ENCODE measurements around the gene EFHD1. TPM values are rescaled to one million over a fixed set of nuclear protein-coding genes. Genes with fewer than 3 reads are reported as not detected.
"Not testable (repeated sequence)": the region's sequence is repeated elsewhere in the genome, so short reads cannot be mapped to it uniquely, and the experiment has no call there.

Gene EFHD1
- total RNA-seq, 2 experiments from 2014 or later, result 6.0 to 6.6 TPM

DNA sequence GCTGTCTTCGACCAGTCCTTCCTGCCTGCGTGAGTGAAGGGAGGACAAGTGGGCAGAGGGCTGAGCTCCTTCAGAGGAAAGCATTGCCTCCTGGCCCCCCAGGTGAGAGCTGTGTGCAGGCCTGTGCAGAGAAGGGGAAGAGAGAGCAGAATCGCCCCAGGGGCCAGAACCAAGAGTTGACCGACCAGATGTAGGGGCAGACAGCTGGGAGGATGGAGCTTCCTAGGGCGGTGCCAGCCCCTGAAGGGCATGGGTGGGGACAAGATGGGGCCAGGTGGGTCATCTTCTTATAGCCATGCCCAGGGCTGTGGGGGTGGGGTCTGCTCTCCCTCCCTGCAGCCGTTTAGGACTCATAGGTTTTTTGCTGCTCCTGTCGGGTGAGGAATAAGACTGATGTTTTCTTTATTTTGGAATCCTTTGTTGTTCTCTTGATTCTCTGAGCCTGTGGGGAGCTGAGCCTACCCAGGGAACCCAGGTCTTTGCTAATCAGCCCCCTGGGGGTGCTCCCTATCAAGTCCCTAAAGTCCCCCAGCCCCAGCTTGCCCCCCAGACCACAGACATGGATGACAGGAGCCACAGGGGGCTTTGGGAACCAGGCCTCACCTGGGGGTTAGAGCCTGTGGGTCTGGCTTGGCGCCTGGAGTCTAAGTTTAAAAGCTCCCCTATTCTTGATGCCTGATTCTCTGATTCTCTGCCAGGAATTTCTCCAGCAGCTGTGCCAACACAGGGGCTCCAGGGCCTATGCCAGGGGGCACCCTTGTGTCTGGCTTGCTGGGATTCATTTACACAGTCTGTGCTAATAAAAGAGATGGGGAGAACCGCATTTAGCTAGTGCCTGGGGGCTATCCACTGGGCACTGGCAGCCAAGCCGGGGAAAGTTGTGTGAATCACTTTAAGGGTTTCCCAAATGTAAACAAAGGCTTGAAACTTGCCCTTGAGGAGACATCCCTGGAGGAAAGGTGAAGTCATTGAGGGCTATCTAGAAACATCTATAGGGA lies 9.3 kb upstream of the EFHD1 start:
- Mint-ChIP-seq H3K4me1 (ENCODE audit: low read depth) (no peaks in the 10 kb centered on the region), H3K4me3 (no peak overlapping the region), H3K27ac (no peak overlapping the region), H3K27me3 (ENCODE audit: low read depth) (peaks cover 12% of the 10 kb centered on the region), H3K36me3 (ENCODE audit: low read depth) (no peaks in the 10 kb centered on the region), H3K9me3 (ENCODE audit: insufficient read depth) (no peaks in the 10 kb centered on the region)
- ChIA-PET POLR2A (interaction anchor here (1.3 kb wide), 1 partner anchor 10 kb away, joined by 3 read pairs; the partner anchor contains the start of gene EFHD1), CTCF (interaction anchor here (0.9 to 4.2 kb wide), 2 partner anchors 12 to 13 kb away, joined by 3 to 19 read pairs; no protein-coding TSS in a partner anchor)
- DNase-seq (no peak), ATAC-seq (no peak)

DNA sequence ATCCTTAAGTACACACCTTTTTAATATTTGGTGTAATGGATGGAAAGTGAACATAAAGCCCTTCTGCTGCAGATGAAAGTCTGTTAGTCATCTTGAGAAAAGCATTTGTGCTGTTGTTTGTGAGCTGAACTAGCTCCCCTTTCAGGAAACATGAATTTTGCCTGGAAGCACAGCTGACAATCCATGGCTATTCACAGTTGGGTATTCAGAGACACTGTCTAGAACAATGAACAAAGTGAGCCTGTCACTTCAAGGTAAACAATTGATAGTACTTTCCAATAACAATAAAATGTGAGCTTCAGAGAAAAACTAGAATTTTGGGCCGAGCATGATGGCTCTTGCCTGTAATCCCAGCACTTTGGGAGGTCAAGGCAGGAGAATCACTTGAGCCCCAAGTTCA lies 6.8 kb upstream of the EFHD1 start:
- ChIA-PET CTCF (interaction anchor here (4.2 kb wide), 1 partner anchor 16 kb away, joined by 19 read pairs; no protein-coding TSS in a partner anchor), POLR2A (no interaction called here)
- H3K36me3 Mint-ChIP-seq (ENCODE audit: low read depth), result no peaks in the 10 kb centered on the region
- H3K4me1 Mint-ChIP-seq (ENCODE audit: low read depth), result no peaks in the 10 kb centered on the region
- H3K9me3 Mint-ChIP-seq (ENCODE audit: insufficient read depth), result no peaks in the 10 kb centered on the region
- DNase-seq (no peak), ATAC-seq (no peak)
- no peak overlapping the region for H3K4me3 Mint-ChIP-seq
- H3K27ac Mint-ChIP-seq, result no peak overlapping the region
- peaks cover 17% of the 10 kb centered on the region for H3K27me3 Mint-ChIP-seq (ENCODE audit: low read depth)

DNA sequence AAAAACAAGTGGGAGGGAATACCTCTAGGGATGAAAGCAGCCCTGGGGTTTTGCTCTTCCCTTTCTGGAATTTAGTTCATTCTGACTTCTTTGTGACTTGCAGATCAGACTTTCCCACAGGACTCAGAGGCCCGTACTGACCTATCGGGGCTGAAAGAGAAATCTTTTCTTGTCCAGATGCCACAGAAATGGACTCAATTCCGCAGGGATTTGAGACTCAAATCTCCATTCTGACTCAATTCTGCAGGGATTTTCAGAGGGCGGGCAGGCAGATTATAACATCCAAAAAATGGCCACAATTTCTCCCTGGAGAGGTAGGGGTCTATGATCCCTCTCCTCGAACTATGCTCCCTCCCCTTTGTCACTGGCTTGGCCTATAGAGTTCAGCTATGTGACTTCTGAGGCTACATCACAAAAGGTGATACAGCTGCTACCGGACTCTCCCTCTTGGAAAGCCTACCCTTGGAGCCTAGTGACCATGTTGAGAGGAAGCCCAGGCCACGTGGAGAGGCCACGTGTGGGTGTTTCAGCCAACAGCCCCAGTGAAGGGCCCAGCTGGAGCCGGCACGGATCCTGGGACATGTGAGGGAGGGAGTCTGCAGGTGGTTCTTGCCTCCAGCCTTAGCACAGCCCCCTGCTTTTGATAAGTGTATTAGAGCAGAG lies 4.8 kb upstream of the EFHD1 start:
- no peaks in the 10 kb centered on the region for H3K36me3 Mint-ChIP-seq (ENCODE audit: low read depth)
- H3K4me1 Mint-ChIP-seq (ENCODE audit: low read depth), result peaks cover 5% of the 10 kb centered on the region
- ChIA-PET CTCF (no interaction called here), POLR2A (no interaction called here)
- H3K27ac Mint-ChIP-seq, result no peak overlapping the region
- no peak overlapping the region for H3K4me3 Mint-ChIP-seq
- ATAC-seq, result no peak
- peaks cover 27% of the 10 kb centered on the region for H3K27me3 Mint-ChIP-seq (ENCODE audit: low read depth)
- H3K9me3 Mint-ChIP-seq (ENCODE audit: insufficient read depth), result no peaks in the 10 kb centered on the region
- DNase-seq, result no peak

DNA sequence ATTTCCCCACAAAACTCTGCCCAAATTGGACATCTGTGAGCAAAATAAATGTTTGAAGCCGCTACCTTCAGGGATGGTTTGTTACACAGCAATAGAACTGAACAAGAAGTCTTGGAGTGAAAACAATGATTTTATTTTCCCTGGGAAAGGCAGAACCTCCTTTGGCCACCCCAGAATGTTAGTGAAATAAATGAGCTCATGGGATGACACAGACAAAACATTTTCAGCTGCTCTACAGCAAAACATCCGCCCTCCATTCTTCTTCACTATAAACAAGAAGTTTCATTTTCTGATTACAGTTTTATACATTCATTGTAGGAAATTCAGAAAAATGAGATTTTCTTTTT lies 4.3 kb upstream of the EFHD1 start:
- Mint-ChIP-seq H3K27me3 (ENCODE audit: low read depth) (peaks cover 27% of the 10 kb centered on the region), H3K9me3 (ENCODE audit: insufficient read depth) (no peaks in the 10 kb centered on the region), H3K4me1 (ENCODE audit: low read depth) (peaks cover 5% of the 10 kb centered on the region), H3K36me3 (ENCODE audit: low read depth) (no peaks in the 10 kb centered on the region), H3K4me3 (no peak overlapping the region), H3K27ac (no peak overlapping the region)
- ChIA-PET CTCF (no interaction called here), POLR2A (no interaction called here)
- DNase-seq, result no peak
- ATAC-seq, result no peak

DNA sequence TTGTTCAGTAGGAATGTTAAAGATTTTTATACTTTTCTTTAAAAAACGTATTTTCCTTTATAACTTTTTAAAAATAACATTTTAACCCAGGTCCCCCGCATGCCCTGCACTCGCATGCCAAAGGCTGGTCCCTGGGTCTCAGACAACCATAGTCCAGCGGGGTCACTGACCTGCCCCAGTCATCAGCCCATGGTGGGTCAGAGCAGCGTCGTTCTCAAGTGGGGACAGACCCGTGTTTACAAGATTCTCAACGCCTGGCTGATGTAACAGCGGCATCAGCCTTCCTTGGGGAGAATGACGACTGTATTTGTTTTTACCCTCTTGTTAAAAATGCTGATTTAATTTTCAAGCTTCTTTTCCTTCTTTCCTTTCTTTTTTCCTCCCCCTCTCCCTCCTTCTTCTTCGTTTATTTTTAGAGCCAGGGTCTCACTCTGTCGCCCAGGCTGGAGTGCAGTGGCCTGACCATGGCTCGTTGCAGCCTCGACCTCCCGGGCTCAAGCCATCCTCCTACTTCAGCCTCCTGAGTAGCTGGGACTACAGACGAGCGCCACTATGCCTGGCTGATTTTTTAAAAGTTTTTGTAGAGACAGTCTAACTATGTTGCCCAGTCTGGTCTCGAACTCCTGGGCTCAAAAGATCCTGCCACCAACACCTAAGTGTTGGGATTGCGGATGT lies 1.0 kb upstream of the EFHD1 start:
- no peak overlapping the region for H3K27ac Mint-ChIP-seq
- CTCF ChIA-PET, result interaction anchor here (0.7 kb wide), 1 partner anchor 422 kb away, joined by 3 read pairs; no protein-coding TSS in a partner anchor
- no peaks in the 10 kb centered on the region for H3K9me3 Mint-ChIP-seq (ENCODE audit: insufficient read depth)
- peak overlapping the region; percentile 51 for H3K4me3 Mint-ChIP-seq
- no peak for DNase-seq
- peaks cover 10% of the 10 kb centered on the region for H3K4me1 Mint-ChIP-seq (ENCODE audit: low read depth)
- H3K27me3 Mint-ChIP-seq (ENCODE audit: low read depth), result peaks cover 36% of the 10 kb centered on the region
- H3K36me3 Mint-ChIP-seq (ENCODE audit: low read depth), result no peaks in the 10 kb centered on the region
- ATAC-seq, result no peak
- POLR2A ChIA-PET, result no interaction called here

DNA sequence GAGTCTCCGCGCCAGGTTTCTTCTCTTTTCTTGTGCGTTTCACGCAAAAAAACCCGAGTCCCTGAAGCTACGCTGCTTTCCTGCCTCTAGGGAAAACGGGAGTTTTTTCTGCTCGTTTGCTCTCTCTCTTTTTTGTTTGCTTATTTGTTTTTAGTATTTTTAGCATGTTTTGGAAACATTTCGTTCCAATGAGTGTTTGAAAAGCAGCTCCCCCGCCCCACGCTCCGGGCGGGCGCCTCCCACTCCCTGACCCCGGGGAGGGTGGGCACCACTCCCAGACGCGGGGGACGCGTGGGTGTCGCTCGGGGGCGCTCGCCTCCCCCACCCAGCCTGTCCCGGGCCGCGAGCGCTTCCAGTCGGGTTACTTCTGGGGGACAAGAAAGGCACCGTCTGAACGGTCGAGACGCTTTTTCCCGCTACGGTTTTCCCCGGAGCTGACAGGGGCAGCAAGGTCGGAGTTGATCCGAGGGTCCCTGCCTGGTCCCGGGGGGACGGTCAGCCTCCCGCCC lies 446 bp upstream of the EFHD1 start:
- H3K27ac Mint-ChIP-seq, result no peak overlapping the region
- H3K9me3 Mint-ChIP-seq (ENCODE audit: insufficient read depth), result no peaks in the 10 kb centered on the region
- ATAC-seq (no peak), DNase-seq (no peak)
- POLR2A ChIA-PET, result interaction anchor here (1.0 kb wide), 1 partner anchor 9 kb away, joined by 3 read pairs; no protein-coding TSS in a partner anchor
- H3K4me1 Mint-ChIP-seq (ENCODE audit: low read depth), result peaks cover 10% of the 10 kb centered on the region
- H3K4me3 Mint-ChIP-seq, result peak overlapping the region; percentile 51
- CTCF ChIA-PET, result interaction anchor here (0.7 kb wide), 1 partner anchor 421 kb away, joined by 3 read pairs; no protein-coding TSS in a partner anchor
- peaks cover 37% of the 10 kb centered on the region for H3K27me3 Mint-ChIP-seq (ENCODE audit: low read depth)
- no peaks in the 10 kb centered on the region for H3K36me3 Mint-ChIP-seq (ENCODE audit: low read depth)

DNA sequence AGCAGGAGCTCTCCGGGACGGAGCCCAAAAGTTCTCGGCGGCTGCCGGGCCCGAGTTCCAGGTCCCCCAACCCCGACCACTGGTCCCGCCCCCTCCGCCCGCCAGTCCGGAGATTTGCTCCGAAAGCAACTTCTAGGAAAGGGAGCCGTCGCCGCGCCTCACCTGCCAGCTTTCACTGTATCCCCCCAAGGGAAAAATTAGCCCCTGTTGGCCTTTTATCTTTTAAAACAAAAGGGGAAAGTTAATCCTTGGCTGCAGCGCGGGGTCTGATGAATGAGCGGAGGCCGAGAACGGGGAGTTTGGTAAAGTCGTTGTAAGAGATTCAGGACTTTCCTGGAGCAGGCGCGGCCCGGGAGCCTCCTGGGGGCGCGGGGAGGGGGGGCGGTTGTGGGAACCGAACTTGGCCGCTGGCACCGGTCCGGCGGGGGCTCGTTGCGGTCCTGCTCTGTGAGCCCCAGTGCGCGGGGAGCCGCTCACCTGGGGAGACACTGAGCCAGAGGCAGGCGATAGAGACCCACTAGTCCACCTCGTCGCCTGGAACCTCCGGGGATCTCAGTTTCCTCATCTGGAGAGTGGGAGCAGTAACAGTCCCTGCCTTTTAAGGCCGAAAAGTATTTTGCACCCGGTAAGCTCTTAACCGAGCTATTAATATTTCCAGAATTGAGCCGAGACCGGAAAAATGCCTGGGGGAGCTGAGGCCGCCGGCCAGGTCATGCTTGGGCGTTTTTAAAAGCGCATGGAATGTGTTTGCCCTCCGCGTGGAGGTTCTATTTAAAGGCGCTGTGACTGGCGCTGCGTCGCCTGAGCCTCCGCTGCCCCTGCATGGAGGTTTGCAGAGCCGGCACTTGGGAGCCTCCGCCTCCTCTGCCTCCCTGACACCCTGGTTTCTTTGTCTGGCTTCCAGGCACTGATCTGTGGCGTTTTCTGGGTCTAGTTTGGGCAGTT lies 1.1 kb downstream of the EFHD1 start:
- Mint-ChIP-seq H3K9me3 (ENCODE audit: insufficient read depth) (no peaks in the 10 kb centered on the region), H3K27me3 (ENCODE audit: low read depth) (peaks cover 48% of the 10 kb centered on the region), H3K4me1 (ENCODE audit: low read depth) (peaks cover 10% of the 10 kb centered on the region), H3K27ac (no peak overlapping the region), H3K36me3 (ENCODE audit: low read depth) (no peaks in the 10 kb centered on the region), H3K4me3 (peak overlapping the region; percentile 51)
- ChIA-PET CTCF (no interaction called here), POLR2A (interaction anchor here (1.0 kb wide), 1 partner anchor 10 kb away, joined by 3 read pairs; no protein-coding TSS in a partner anchor)
- ATAC-seq (no peak), DNase-seq (no peak)

DNA sequence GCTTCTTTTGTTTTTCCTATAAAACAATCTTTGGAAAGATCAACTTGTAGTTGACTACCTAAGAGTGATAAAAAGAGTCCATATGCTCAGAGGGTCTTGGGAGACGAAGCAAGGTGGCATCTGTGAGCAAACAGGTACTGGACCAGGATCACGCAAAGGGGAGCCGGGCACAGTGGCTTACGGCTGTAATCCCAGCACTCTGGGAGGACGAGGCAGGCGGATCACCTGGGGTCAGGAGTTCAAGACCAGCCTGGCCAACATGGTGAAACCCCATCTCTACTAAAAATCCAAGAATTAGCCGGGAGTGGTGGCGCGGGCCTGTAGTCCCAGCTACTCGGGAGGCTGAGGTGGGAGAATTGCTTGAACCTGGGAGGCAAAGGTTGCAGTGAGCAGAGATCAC lies 2.0 kb downstream of the EFHD1 start:
- ATAC-seq; POLR2A ChIA-PET; H3K36me3 Mint-ChIP-seq (ENCODE audit: low read depth); H3K27ac Mint-ChIP-seq; H3K4me3 Mint-ChIP-seq; DNase-seq; H3K9me3 Mint-ChIP-seq (ENCODE audit: insufficient read depth); H3K4me1 Mint-ChIP-seq (ENCODE audit: low read depth): not testable (repeated sequence)
- CTCF ChIA-PET, result interaction anchor here (1.2 to 1.3 kb wide), 2 partner anchors 11 to 31 kb away, joined by 3 read pairs; no protein-coding TSS in a partner anchor
- peaks cover 49% of the 10 kb centered on the region for H3K27me3 Mint-ChIP-seq (ENCODE audit: low read depth)

DNA sequence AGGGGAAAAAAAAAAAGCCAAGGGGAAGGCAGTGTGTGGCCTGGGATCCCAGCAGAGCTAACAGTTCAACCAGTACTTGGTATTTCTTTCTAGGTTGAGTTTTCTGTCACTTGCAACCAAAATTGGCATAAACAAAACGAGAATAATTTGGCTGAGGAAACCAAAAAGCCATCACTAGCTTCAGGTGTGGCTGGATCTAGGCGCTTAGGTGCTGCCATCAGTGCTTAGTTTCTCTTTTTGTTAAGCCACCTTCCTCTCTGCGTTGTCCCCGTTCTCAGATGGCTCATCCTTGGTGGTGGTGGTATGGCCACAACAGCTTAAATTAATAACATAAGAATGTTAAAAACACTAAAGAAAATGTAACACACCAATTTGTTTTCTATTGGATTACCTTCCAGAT lies 2.4 kb downstream of the EFHD1 start:
- Mint-ChIP-seq H3K27me3 (ENCODE audit: low read depth) (peaks cover 49% of the 10 kb centered on the region), H3K36me3 (ENCODE audit: low read depth) (no peaks in the 10 kb centered on the region), H3K27ac (no peak overlapping the region), H3K4me1 (ENCODE audit: low read depth) (peaks cover 10% of the 10 kb centered on the region), H3K4me3 (no peak overlapping the region), H3K9me3 (ENCODE audit: insufficient read depth) (no peaks in the 10 kb centered on the region)
- no peak for ATAC-seq
- ChIA-PET POLR2A (no interaction called here), CTCF (interaction anchor here (1.2 to 1.3 kb wide), 2 partner anchors 11 to 30 kb away, joined by 3 read pairs; no protein-coding TSS in a partner anchor)
- DNase-seq, result no peak

DNA sequence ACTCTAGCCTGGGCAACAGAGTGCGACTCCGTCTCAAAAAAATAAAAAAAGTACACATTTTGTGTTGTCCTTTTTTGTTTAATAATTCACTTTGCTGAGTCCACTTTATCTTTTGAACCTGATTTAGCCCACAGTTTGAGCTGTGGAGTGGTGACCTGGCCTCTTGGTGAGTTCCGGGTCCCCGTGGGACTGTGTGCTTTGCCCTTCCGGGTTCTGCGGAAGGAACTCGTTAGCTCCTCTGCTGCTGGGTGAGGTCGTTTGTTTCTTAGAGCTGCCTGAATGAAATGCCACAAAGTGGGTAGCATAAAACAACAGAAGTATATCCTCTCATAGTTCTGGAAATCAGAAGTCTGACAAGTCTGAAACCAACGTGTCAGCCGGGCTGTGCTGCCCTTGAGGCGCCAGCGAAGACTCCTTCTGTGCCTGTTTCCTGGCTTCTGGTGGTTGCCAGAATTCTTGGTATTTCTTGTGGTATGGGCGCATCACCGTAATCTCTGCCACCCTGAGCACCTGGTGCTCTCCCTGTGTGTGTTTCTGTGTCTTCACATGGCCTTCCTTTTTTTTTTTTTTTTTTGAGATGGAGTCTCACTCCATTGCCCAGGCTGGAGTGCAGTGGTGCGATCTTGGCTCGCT lies 3.5 kb downstream of the EFHD1 start:
- H3K4me3 Mint-ChIP-seq, result peak overlapping the region; percentile 5
- ChIA-PET CTCF (interaction anchor here (1.2 to 1.3 kb wide), 2 partner anchors 12 to 29 kb away, joined by 3 read pairs; no protein-coding TSS in a partner anchor), POLR2A (interaction anchor here (0.6 kb wide), 1 partner anchor 1217 kb away, joined by 3 read pairs; the partner anchor contains the start of gene HJURP)
- H3K4me1 Mint-ChIP-seq (ENCODE audit: low read depth), result peaks cover 10% of the 10 kb centered on the region
- no peaks in the 10 kb centered on the region for H3K36me3 Mint-ChIP-seq (ENCODE audit: low read depth)
- no peaks in the 10 kb centered on the region for H3K9me3 Mint-ChIP-seq (ENCODE audit: insufficient read depth)
- H3K27ac Mint-ChIP-seq, result peak overlapping the region; percentile 81
- peaks cover 46% of the 10 kb centered on the region for H3K27me3 Mint-ChIP-seq (ENCODE audit: low read depth)
- ATAC-seq (no peak), DNase-seq (no peak)

Measured in activated CD8-positive, alpha-beta T cell treated with anti-CD3 and anti-CD28 coated beads, Interleukin-2, amount 10 ng/mL, durations not matched to agents 7 days and 5 days (primary cell).